K562 (cell line): ENCODE results near the gene INMT. TPM values are rescaled to one million over a fixed set of nuclear protein-coding genes. Genes with fewer than 3 reads are reported as not detected.

Source experiments
- CBFA2T3 ChIP-seq: fragments of 450-650 bp; IDR thresholded peaks from 2 replicates; pipeline ENCODE4 v1.6.1; 2017
- CBX8 ChIP-seq: fragments of 200-600 bp; sonication (generic); IDR thresholded peaks from 2 replicates; pipeline ENCODE4 v1.6.1; 2012; ENCODE audit warnings: borderline replicate concordance, mixed run types, low read depth, mild to moderate bottlenecking, moderate library complexity, mixed read lengths, low read length, control low read depth, inconsistent platforms; ENCODE audit not compliant: poor library complexity, severe bottlenecking; ENCODE audit errors: extremely low read depth
- ETV5 ChIP-seq: sonication (generic); formaldehyde crosslinking; IDR thresholded peaks from 2 replicates; pipeline ENCODE4 v1.4.0; 2020; ENCODE audit warnings: low read depth, mild to moderate bottlenecking, missing genetic modification reagents
- FIP1L1 ChIP-seq: fragments of 200-400 bp; formaldehyde crosslinking; IDR thresholded peaks from 2 replicates; pipeline ENCODE4 v1.6.1; 2018; ENCODE audit warnings: mild to moderate bottlenecking, low read depth, low read length; ENCODE audit not compliant: poor library complexity, severe bottlenecking
- HNRNPK ChIP-seq: fragments of 200-400 bp; formaldehyde crosslinking; IDR thresholded peaks from one replicate; pipeline ENCODE4 v1.6.1; 2018; ENCODE audit warnings: mild to moderate bottlenecking, low read depth, low read length; ENCODE audit not compliant: poor library complexity, severe bottlenecking
- HNRNPUL1 ChIP-seq: fragments of 200-400 bp; formaldehyde crosslinking; IDR thresholded peaks from 2 replicates; pipeline ENCODE4 v1.6.1; 2017; ENCODE audit warnings: low read length
- MED1 ChIP-seq: sonication (generic); formaldehyde crosslinking; IDR thresholded peaks from 2 replicates; pipeline ENCODE4 v1.8.1; 2023; ENCODE audit warnings: missing genetic modification reagents, borderline replicate concordance
- MIER1 ChIP-seq: fragments of 450-650 bp; IDR thresholded peaks from 2 replicates; pipeline ENCODE4 v1.6.1; 2016; ENCODE audit warnings: antibody characterized with exemption, mild to moderate bottlenecking, low read depth
- NCOA2 ChIP-seq, 2 experiments: fragments of 450-650 bp; IDR thresholded peaks; 2 replicates each; pipeline ENCODE4 v1.6.1; 2018; ENCODE audit warnings: mild to moderate bottlenecking in 2 of 2, moderate library complexity in 1 of 2; ENCODE audit not compliant: partially characterized antibody in 2 of 2
- PHB ChIP-seq: fragments of 250-450 bp; sonication (Bioruptor Pico); IDR thresholded peaks from 2 replicates; pipeline ENCODE4 v1.5.0; 2021
- POLR3A ChIP-seq: IDR thresholded peaks from 2 replicates; pipeline ENCODE4 v1.6.1; 2011; ENCODE audit warnings: borderline replicate concordance, mild to moderate bottlenecking, moderate library complexity; ENCODE audit not compliant: insufficient read length, insufficient read depth; ENCODE audit errors: extremely low read depth
- PTTG1 ChIP-seq: fragments of 450-650 bp; IDR thresholded peaks from 2 replicates; pipeline ENCODE4 v1.6.1; 2016; ENCODE audit warnings: low read depth, mild to moderate bottlenecking, missing genetic modification characterization, missing compliant biosample characterization
- PURB ChIP-seq: sonication (generic); formaldehyde crosslinking; IDR thresholded peaks from 2 replicates; pipeline ENCODE4 v1.9.0; 2021; ENCODE audit warnings: low read depth, mild to moderate bottlenecking, missing genetic modification reagents
- RNF2 ChIP-seq: sonication (generic); IDR thresholded peaks from 2 replicates; pipeline ENCODE4 v1.6.1; 2016
- SAP30 ChIP-seq: fragments of 200-600 bp; sonication (generic); IDR thresholded peaks from 2 replicates; pipeline ENCODE4 v1.6.1; 2012; ENCODE audit warnings: borderline replicate concordance, low read depth, mild to moderate bottlenecking, moderate library complexity, low read length, control low read depth, inconsistent platforms; ENCODE audit not compliant: insufficient read depth, poor library complexity, severe bottlenecking
- SRSF1 ChIP-seq: fragments of 200-400 bp; formaldehyde crosslinking; IDR thresholded peaks from 2 replicates; pipeline ENCODE4 v1.6.1; 2017; ENCODE audit warnings: mild to moderate bottlenecking, low read depth, low read length, moderate library complexity
- ZFP36 ChIP-seq: fragments of 150-350 bp; IDR thresholded peaks from 2 replicates; pipeline ENCODE4 v1.6.1; 2018; ENCODE audit warnings: low read length, low read depth; ENCODE audit not compliant: partially characterized antibody
- polyA plus RNA-seq, 8 experiments: library from polyadenylated mRNA; depleted of rRNA in 4 of 8; stranded (reverse) in 5 of 8; unstranded in 3 of 8; fragments of >200 nt; fragmentation: Nextera tagmentation in 2 of 8; fragmentation: Illumina TruSeq in 1 of 8; extraction: Ambion mirVana in 2 of 8; extraction: Trizol in 1 of 8; gene quantifications; 2 replicates each; pipeline versions ENCODE4 v1.2.1 to v1.2.3, GENCODE V29; 2011 to 2014; ENCODE audit warnings: inconsistent platforms in 1 of 8, missing spikeins in 1 of 8
- total RNA-seq, 7 experiments: library from RNA; depleted of rRNA in 6 of 7; stranded (reverse); fragments of >200 nt in 6 of 7; fragmentation: Illumina TruSeq in 2 of 7; extraction: Trizol in 2 of 7; gene quantifications; 2 replicates each; pipeline versions ENCODE4 v1.2.1 to v1.2.3, GENCODE V29; 2011 to 2021; ENCODE audit warnings: low replicate concordance in 1 of 7
- TF ChIP-seq, protein P1 (sequence below): fragments of 450-650 bp; IDR thresholded peaks from 2 replicates; pipeline ENCODE4 v1.7.0; 2016; ENCODE audit warnings: borderline replicate concordance
- TF ChIP-seq, protein P2 (sequence below): sonication (generic); formaldehyde crosslinking; IDR thresholded peaks from 2 replicates; pipeline ENCODE4 v1.8.1; 2023; ENCODE audit warnings: mild to moderate bottlenecking, missing genetic modification reagents
- TF ChIP-seq, protein P3 (sequence below): fragments of 250-450 bp; sonication (Bioruptor Pico); IDR thresholded peaks from 2 replicates; pipeline ENCODE4 v1.8.0; 2022; ENCODE audit warnings: moderate library complexity, mild to moderate bottlenecking, inconsistent platforms
- TF ChIP-seq, protein P4 (sequence below): fragments of 250-450 bp; sonication (Bioruptor Pico); IDR thresholded peaks from 2 replicates; pipeline ENCODE4 v1.8.0; 2022; ENCODE audit warnings: inconsistent platforms

The INMT gene
- total and polyA plus RNA-seq, 9 of the 15 experiments (the other 6 are each of a cell fraction or from before 2014, with no cell fraction given), result 0.04 to 0.27 TPM; not detected in 7

DNA sequence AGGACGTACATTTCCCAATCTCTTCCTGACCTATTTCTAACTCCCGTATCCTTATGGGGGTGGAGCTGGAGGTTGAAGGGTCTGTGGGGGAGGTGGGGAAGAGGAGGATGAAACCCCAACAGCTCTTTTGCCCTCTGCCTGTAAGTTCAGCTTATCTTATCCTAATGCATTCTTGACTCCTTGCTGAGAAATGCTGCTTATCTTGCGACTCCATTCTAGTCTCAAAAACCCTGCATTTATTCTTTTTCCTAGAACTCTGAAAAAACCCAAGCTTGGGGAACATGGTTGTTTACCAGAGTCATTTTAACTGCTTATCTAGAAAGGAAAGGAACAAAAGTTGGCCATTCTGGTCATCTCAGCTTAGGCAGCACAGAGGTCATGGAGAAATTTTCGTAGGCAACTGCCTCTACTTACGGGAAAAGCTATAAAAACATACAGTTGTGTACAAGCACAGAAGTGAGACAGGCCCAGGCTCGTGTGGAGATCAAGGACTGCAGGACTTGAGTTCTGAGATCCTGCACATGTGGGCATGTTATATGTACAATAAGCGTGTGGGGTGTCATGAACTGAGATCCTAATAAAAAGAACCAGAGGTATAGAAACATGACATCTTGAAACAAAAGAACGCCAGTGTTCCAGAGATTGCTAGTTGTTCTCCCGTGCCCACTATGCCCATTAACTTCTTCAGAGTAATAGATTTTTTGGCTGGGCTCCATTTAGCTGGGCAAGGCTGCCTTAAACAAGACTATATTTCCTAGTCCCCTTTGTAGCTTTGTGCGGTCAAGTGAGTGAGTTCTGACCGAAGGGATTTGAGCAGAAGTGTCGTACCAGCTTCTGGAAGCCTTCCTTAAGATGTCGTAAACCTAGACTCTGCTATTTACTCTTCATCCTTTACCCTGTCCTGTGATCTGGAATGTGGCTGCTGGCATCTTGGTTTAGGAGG lies 9.6 kb downstream of the INMT start (continued):
- TF ChIP-seq, protein P1, sequence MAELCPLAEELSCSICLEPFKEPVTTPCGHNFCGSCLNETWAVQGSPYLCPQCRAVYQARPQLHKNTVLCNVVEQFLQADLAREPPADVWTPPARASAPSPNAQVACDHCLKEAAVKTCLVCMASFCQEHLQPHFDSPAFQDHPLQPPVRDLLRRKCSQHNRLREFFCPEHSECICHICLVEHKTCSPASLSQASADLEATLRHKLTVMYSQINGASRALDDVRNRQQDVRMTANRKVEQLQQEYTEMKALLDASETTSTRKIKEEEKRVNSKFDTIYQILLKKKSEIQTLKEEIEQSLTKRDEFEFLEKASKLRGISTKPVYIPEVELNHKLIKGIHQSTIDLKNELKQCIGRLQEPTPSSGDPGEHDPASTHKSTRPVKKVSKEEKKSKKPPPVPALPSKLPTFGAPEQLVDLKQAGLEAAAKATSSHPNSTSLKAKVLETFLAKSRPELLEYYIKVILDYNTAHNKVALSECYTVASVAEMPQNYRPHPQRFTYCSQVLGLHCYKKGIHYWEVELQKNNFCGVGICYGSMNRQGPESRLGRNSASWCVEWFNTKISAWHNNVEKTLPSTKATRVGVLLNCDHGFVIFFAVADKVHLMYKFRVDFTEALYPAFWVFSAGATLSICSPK, result no peak
- no peak for TF ChIP-seq CBX8
- TF ChIP-seq SRSF1, result no peak
- peak; percentile 90 to 91 for TF ChIP-seq NCOA2 (IDR thresholded peaks at IDR 0.05; ENCODE audit: partially characterized antibody in 2 of 2)
- TF ChIP-seq, protein P2, sequence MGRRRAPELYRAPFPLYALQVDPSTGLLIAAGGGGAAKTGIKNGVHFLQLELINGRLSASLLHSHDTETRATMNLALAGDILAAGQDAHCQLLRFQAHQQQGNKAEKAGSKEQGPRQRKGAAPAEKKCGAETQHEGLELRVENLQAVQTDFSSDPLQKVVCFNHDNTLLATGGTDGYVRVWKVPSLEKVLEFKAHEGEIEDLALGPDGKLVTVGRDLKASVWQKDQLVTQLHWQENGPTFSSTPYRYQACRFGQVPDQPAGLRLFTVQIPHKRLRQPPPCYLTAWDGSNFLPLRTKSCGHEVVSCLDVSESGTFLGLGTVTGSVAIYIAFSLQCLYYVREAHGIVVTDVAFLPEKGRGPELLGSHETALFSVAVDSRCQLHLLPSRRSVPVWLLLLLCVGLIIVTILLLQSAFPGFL (CRISPR knock-in tag), result 0 out of 2 replicates have a peak, but pooled peaks have one; percentile 84
- TF ChIP-seq, protein P3, sequence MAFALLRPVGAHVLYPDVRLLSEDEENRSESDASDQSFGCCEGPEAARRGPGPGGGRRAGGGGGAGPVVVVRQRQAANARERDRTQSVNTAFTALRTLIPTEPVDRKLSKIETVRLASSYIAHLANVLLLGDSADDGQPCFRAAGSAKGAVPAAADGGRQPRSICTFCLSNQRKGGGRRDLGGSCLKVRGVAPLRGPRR (CRISPR knock-in tag), result no peak
- TF ChIP-seq RNF2, result peak; percentile 95
- no peak for TF ChIP-seq FIP1L1
- TF ChIP-seq PTTG1 (tag), result no peak
- no peak for TF ChIP-seq ZFP36
- TF ChIP-seq POLR3A, result no peak
- no peak for TF ChIP-seq PURB (CRISPR knock-in tag)
- peak; percentile 46; the same call in 1 of the 2 replicates for TF ChIP-seq ETV5 (CRISPR knock-in tag)
- no peak for TF ChIP-seq HNRNPUL1
- no peak for TF ChIP-seq SAP30
- no peak for TF ChIP-seq PHB (CRISPR knock-in tag)
- TF ChIP-seq CBFA2T3, result peak; percentile 100
- no peak for TF ChIP-seq MED1
- TF ChIP-seq HNRNPK, result no peak
- no peak for TF ChIP-seq MIER1
- TF ChIP-seq, protein P4, sequence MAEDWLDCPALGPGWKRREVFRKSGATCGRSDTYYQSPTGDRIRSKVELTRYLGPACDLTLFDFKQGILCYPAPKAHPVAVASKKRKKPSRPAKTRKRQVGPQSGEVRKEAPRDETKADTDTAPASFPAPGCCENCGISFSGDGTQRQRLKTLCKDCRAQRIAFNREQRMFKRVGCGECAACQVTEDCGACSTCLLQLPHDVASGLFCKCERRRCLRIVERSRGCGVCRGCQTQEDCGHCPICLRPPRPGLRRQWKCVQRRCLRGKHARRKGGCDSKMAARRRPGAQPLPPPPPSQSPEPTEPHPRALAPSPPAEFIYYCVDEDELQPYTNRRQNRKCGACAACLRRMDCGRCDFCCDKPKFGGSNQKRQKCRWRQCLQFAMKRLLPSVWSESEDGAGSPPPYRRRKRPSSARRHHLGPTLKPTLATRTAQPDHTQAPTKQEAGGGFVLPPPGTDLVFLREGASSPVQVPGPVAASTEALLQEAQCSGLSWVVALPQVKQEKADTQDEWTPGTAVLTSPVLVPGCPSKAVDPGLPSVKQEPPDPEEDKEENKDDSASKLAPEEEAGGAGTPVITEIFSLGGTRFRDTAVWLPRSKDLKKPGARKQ, result no peak; the same call in 1 of the 2 replicates
